ENCODE measurements around the gene GMFB.

GMFB gene

DNA sequence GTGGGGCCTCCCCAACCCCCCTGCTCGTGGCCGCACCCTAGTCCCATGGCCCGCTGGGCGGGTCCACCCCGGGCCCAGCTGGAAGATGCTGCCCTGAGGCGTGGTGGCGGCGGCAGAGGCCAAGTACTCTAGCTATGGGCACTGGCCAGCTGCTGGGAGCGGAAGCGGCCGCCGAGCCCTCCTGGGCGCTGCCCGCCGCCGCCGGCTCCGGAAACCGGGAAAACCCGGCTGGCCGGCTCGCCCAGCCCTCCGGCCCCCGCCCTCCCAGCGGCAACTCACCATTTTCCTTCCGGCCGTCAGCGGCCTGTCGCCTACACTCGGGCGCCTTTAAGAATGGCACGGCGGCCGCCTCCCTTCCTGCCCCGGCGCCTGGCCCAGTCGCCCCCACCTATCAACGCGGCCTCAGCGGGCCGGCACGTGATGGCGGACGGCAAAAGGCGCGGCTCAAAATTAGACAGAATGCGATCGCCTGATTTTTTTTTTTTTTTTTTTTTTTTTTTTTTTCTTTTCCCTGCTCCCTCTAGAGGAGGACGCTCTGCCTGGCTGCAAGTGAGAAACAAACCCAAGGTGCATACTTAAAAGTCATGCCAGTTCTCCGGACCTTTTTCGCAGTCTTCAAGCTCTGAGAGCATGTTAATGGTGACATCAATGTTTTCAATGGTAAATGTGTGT, at the start of gene GMFB:
TSS of gene GMFB (minus strand) at position 335 of the 672 bp plus-strand sequence. CDS start at position 282, 53 bp downstream.
- DNase-seq, result peak; percentile 31

DNA sequence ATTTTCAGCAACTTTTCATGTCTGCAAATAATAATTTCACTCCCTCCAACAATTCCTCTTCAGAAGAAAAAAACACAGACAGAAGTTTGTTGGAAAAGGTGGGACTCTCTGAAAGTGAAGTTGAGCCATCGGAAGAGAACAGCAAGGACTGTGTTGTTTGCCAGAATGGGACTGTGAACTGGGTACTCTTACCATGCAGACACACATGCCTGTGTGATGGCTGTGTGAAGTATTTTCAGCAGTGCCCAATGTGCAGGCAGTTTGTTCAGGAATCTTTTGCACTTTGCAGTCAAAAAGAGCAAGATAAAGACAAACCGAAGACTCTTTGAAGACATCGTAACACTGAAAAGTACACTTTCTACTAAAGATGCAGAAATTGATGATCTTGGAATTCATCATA, 49.3 kb upstream of the GMFB start:
- DNase-seq, result no peak

DNA sequence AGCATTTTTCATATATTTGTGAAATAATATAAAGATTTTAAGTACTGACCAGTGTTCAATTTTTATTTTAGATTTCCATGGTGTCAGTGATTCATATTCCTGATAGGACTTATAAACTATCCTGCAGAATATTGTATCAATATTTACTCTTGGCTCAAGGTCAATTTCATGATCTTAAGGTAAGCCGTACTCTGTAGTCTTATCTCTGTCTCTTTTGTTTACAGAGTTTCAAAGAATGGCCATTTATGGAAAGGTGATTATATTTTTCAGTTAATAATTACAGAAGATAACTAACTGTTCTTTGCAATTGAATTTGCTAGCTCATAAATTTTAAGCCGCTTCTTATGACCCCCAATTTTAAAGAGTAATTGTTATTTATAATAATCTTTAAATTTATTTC, 48.9 kb upstream of the GMFB start:
- DNase-seq, result no peak

DNA sequence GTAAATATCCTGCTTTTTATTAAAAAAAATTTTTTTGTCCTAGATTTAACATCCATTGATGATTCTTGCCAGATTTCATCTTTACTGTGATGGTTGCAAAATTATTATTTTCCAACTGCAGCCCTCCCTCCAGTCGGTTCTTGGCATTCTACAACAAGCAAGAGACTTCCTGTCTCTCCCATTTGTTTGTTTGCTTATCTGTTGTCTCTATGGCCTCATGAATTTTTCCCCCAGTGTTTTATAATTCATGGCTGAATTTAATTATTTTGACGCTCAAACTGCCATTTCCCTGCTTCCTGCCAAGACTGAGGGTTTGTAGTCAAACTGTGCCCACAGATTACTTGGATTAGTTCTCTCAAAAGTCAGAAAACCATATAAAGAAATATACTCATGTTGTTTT, 46.9 kb upstream of the GMFB start:
- DNase-seq, result no peak

DNA sequence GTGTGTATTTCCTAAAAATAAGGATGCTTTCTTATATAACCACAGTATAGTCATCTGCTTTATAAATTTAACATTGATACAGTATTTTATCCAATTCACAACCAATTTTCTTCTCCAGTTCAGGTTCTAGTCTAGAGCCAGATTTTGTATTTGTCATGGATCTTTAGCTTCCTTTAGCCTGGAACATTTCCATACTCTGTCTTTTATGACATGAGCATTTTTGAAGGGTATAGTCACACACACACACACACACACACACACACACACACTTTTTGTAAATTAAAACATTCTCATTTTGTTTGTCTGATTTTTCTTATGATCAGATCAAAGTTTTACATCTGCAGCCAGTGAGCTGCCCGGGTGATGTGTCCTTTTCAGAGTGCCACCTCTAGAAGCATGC, 46.3 kb upstream of the GMFB start:
- DNase-seq, result no peak

DNA sequence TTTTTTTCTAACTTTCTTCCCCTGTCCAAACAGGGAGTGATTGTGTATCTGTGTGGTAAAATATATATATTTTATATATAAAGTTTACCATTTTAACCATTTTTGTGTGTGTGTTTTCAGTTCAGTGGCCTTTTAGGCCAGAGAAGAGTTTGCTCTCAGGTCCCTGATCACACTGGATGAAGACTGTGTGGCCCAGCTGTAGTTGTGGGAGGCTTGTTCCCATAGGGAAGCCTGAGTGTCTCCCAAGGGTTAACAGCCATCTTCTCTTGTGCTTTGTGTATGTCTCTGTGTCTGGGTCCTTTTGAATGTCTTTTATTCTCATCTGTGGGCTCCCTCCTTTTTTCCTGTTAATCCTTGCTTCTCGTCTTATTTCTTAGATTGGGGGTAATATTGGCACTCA, 44.3 kb upstream of the GMFB start:
- no peak for DNase-seq

DNA sequence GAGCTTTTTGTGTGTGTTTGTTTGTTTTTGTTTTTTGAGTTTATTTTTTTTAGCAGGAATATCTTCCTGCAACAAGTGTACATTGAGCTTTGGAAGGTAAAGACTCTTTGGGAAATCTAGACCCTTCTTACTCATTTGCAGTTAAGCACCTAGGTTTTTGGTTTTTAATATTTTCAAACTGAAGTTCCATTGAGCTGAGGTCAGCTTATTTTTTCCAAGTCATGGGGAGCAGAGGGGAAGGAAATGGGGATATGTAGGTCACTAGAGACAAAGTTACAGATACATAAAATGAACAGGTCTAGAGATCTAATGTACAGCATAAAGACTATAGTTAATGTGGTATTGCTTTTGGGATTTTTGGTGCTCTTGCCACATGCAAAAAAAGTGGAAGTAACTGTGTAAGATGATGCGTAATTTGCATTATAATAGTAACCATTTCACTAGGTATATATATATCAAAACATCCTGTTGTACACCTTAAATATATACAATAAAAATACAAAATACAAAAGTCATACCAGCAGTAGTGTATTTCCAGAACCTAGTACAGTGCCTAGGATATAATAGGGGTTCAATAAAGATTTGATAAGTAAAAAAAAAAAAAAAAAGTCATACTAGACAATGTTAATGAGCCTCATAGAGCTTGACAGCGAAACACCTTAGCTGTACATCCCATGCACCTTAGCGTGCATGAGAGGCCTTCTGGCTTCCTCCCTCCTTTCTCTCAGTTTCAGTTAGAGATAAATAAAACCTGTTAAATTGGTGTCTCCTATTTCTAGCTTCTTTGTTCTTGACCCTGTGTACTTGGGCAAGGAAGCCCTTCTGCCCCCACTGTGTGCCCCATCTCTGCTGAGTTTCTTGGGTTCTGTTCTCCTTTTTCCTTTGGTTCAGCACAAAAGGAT, 43.6 kb upstream of the GMFB start:
- no peak for DNase-seq

DNA sequence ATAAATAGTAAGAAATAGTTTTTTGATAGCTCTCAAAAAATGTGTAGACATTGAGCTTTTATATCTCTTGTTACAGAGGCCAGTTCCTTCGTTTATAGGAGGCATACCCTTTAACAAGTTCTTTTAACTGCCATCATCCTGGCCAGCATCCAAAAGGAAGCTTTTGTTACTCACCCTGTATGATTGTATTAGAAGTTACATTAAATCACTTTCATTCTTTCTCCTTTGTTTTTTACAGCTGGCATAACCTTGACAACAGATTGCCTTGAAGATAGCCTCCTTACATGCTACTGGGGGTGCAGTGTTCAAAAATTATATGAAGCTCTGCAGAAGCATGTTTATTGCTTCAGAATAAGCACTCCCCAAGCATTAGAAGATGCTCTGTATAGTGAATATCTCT, 41.0 kb upstream of the GMFB start:
- DNase-seq, result no peak

DNA sequence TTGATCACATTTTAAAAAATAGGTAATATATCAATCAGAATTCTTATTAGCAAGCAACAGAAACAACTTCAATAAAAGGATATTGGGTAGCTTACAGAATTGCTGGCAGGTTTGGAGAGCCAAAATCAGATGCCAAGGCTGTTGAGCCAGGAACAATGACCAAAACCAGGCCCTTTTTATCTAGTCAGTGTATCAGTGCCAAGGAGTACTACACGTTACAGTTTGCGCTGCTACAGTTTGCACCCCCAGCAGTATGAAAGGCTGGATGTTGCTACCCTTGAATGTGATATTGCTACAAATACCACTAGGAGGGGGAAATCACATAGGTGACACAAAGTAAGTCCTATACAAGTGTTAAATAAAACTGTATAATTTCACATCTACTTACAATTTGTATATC, 40.2 kb upstream of the GMFB start:
- no peak for DNase-seq

DNA sequence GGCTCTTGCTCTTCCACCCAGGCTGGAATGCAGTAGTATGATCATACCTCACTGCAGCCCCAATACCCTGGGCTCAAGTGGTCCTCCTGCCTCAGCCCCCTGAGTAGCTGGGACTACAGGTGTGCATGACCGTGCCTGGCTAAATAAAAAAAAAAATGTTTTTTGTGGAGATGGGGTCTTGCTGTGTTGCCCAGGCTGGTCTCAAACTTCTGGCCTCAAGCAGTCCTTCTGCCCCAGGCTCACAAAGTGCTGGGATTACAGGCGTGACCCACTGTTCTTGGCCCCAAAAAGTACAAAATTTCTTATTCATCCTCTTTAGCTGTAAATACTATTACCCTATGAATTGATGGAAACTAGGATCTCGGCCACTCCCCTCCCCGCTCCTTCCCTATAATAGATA, 35.6 kb upstream of the GMFB start:
- DNase-seq, result no peak

DNA sequence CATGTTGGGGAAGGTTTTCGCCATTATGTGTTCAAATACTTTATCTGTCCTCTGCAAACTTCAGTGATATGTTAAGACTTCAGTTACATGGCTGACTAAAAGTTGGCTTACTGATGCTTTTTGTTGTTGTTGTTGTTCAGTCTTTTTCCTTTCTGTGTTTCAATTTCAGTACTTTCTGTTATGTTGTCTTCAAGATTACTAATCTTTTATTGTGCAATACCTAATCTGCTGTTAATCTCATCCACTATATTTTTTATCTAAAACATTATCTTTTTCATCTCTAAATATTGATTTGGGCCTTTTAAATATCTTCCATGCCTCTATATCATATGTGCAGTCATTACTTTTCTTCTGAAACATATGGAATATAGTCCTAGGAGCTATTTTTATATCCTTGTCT, 27.9 kb upstream of the GMFB start:
- no peak for DNase-seq

DNA sequence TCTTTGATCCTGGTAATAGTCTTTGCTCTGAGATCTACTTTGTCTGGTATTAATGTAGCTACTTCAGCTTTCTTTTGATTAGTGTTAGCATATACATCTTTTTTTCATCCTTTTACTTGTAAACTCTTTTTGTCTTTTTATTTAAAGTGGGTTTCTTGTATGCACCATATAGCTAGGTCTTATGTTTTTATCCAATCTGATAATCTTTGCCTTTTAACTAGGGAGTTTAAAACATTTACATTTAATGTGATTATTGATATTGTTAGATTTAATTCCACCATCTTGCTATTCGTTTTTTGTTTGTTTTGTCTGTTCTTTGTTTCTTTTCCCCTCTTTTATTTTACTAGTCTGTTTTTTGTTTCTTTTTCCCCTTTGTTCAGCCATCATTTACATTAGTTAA, 26.9 kb upstream of the GMFB start:
- no peak for DNase-seq

DNA sequence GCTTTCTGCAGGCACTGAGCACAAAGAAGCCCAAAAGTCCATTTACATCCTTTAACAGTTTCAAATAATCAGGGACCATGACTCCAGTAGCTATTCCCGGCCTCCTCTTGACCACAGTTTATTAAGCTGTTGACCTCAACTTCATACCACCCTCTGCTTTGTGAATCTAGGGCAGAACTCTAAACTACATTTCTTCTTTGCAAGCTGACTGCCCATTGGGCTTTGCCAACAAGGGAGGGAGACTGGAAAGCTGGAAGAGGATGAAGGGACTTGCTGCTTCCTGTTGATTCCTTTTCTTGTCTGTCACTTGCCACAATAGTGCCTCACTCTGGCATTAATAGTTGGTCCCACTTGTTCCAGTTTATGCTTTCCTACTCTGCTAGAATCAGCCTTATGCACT, 23.6 kb upstream of the GMFB start:
- DNase-seq, result no peak

DNA sequence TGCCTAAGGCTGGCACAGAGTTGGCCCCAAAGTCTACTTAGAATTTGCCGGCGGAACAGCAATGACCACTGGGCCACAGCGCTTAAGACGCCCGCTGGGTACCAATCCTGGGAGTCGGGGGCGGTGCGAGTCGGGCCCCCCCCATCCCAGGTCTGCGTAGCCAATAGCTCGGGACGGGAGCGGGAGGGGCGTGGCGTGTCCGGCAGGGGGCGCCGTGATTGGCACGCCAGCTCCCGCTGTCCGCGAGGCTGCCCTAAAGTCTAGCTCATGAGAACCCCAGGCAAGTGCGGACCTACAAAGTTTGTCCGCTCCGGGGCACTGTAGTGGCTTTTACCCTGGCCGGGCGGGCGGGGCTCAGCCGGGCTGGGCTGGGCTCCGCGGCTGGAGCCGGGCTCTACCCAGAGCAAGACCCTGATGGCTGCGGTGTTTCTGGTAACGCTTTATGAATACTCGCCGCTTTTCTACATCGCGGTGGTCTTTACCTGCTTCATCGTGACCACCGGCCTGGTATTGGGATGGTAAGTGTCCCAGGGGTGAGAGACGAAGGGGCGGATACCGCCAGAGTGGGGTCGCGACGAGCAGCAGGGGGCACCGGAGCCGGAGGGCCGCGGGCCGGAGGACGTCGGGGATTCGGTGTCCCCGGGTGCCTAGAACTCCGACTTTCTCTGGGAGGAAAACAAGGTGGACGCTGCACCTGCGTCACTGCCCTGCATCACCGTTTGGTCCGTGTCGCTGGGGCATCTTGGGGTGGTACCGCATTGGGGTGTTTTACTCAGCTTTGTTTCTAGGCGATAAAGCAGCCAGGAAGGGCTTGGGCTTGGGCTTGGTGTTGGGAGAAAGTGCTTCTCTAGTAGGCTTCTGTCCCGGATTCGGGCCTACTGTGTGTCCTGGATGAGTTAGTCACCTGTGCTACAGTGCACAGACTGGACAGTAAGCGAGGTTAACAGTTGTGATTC, 21.0 kb upstream of the GMFB start, which contains the start of gene CGRRF1:
TSS of gene CGRRF1 (plus strand) at position 361 of the 956 bp plus-strand sequence. CDS start at position 415, 54 bp downstream.
- DNase-seq, result peak; percentile 79

DNA sequence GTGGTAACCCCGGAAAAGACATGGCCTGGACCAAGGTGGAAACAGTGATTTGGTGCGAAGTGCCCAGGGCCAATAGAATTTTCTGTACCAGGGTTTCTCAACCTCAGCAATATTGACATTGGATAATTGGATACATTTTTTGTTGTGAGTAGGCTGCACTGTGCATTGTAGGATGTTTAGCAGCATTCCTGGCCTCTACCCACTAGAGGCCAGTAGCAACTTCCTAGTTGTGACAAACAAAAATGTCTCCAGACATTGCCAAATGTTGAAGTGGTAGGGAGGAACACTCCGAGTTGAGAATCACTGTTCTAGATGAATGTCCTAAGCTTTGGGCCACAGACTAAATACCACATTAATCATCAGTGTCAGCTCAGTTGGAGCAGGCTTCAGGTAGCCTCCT, 14.7 kb upstream of the GMFB start:
- no peak for DNase-seq

DNA sequence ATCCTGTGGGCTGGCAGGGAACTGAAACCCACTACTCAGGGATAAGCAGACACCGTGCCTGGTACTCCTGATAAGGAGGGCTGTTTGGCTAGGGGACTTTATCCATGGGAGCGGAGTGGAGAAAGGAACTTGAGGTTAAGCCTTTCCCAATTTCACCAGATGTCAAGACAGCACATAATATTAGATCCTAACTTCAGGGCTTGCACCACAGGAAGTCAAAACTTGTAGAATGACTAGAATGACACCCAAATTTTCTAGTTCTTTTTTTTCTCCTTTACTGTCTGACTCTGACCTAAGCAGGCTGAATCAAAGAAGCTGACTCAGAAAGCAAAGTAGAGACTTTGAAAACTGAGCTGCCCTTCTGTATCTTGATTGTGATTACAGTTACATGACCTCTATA, 13.8 kb upstream of the GMFB start:
- no peak for DNase-seq

DNA sequence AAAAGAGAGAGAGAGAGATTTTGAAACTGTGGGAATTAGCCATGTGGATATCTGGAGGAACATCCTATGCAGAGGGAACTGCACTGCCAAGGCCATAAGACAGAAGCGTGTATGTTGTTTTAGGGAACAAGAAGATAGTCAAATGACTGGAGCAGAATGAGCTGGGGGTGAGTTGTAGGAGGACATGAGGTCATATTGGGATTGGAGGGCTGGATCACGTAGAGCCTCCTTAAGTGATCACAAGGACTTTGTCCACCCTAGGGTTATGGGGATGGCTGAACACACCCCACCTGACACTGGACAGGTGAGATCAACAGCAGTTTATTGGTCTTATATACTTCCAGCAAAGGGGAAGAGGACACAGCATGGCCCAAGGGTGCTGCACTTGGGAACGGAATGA, 12.7 kb upstream of the GMFB start:
- no peak for DNase-seq

DNA sequence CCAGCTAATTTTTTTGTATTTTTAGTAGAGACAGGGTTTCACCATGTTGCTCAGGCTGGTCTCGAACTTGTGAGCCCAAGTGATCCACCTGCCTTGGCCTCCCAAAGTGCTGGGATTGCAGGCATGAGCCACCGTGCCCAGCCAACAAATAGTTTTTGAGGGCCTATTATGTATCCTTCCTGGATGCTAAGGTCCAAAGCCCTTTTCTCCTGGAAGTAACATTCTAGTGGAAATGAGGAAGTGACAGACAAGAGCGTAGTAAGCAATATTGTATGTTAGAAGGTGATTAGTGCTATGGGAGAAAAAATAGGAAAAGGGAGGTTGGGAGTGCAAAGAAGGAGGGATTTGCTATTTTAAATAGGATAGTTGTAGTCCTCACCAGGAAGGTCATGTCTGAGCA, 12.0 kb upstream of the GMFB start:
- DNase-seq, result no peak

DNA sequence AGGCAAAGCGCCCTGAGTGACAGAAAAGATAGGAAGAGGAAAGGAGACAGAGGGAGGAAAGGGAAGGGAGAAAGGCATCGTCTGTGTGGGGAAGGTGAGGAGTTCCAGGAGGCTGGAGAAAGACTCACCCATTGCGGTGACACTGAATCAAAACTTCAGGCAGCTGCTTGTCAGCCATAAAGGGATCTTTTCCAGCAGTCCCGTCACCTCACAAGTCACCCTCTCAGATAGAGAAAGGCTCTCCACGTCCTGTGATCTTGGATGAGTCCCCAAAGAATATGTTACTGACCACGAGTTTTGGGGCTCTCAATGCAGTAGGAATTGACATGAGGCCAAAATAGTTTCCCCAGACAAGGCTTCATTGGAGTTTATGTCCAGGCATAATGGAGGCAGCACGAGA, 9.8 kb upstream of the GMFB start:
- no peak for DNase-seq

DNA sequence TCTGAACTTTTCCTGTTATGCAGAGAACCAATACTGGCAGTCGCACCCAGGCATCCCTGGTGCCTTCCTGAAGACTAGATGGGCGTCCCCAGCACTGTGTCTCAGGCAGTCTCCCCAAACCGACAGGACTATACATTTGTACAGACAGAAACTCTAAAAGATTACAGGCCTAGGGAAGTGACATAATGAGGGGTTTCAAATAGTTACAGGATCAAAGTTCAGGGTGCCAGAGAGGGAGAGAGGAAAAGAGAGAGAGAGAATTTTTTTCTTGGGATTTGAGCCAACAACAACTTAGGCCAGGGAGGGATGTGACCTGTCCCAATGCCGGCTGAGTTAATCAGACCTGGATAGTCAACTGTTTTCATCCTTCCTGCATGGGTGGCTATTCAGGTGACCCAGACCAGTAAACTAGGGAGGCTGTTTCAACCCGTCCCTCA, 9.3 kb upstream of the GMFB start:
- DNase-seq, result no peak

DNA sequence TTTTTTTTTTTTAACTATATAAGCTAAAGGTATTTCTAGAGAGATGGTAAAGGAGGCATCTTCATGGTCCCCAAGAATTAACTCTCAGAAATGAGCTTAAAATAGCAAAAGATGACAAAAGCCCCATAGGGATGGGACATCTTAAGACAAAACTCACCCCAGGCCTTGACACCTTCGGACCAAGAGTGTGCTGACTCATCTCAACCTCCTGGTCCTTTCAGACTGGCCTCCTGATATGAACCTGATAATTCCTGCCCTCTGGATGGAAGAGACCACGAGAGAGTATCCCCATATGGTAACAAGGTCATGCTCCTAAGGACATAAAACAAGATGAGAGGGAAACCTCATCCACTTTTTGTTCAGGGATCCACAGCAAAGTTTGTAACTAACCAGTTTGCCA, 8.4 kb upstream of the GMFB start:
- DNase-seq, result no peak

DNA sequence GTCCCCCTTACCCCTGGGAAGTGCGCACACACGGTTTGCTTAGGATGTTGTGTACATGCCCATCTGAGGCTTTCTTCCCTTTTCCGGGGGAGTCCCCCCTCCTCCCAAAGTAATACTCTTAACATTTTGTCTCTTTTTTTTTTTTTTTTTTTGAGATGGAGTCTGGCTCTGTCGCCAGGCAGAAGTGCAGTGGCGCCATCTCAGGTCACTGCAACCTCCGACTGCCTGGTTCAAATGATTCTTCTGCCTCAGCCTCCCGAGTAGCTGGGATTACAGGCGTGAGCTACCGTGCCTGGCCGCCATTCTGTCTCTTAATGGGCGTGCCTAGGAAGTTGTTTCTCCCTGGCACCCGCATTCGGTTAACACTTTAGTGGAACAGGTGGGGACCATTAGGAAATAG, 4.5 kb upstream of the GMFB start:
- no peak for DNase-seq
